ENCODE results near the gene MPP2. TPM values are rescaled to one million over a fixed set of nuclear protein-coding genes. Genes with fewer than 3 reads are reported as not detected.

Gene MPP2
- total RNA-seq, 4 donors from 2014 or later: 0.65 to 4.2 (median 2.2) TPM

GRCh38 chr17:43857141-43857540 lies 50.2 kb downstream of the MPP2 start:
- no peak for TF ChIP-seq CTCF (IDR thresholded peaks at IDR 0.05; ENCODE audit: low read depth)

GRCh38 chr17:43856141-43856540 lies 51.2 kb downstream of the MPP2 start:
- TF ChIP-seq CTCF (IDR thresholded peaks at IDR 0.05; ENCODE audit: low read depth): no peak

GRCh38 chr17:43855061-43855460 lies 52.3 kb downstream of the MPP2 start:
- TF ChIP-seq CTCF (IDR thresholded peaks at IDR 0.05; ENCODE audit: low read depth): no peak

GRCh38 chr17:43854498-43854897 lies 52.8 kb downstream of the MPP2 start:
- no peak for TF ChIP-seq CTCF (IDR thresholded peaks at IDR 0.05; ENCODE audit: low read depth)

GRCh38 chr17:43853546-43853945 lies 53.8 kb downstream of the MPP2 start:
- no peak for TF ChIP-seq CTCF (IDR thresholded peaks at IDR 0.05; ENCODE audit: low read depth)

- no peak for TF ChIP-seq CTCF (IDR thresholded peaks at IDR 0.05; ENCODE audit: low read depth)
Measured at GRCh38 chr17:43852571-43852970, 54.8 kb downstream of the MPP2 start.

- TF ChIP-seq CTCF (IDR thresholded peaks at IDR 0.05; ENCODE audit: low read depth): no peak
Measured at GRCh38 chr17:43849116-43849515, 58.2 kb downstream of the MPP2 start.
